SK-N-SH (cell line): ENCODE measurements around the gene ZNF202. TPM values are rescaled to one million over a fixed set of nuclear protein-coding genes. Genes with fewer than 3 reads are reported as not detected.

Source experiments
- CTCF ChIA-PET: fragments of 300-600, 350-600 bp; formaldehyde crosslinking; extraction: SDS; loops from one replicate; lab custom pipeline; 2021; lab: Yijun Ruan, JAX
- POLR2A ChIA-PET: fragments of 350-600 bp; sonication (Branson Sonifier 250); formaldehyde crosslinking; extraction: SDS; loops from one replicate; lab custom pipeline; 2020; ENCODE audit warnings: antibody characterized with exemption, inconsistent platforms; lab: Yijun Ruan, JAX
- DNase-seq: peaks from one replicate; pipeline ENCODE4 v3.0.0; 2012
- H2AFZ ChIP-seq: fragments of 200-600 bp; sonication (generic); 2 replicates; pipeline ENCODE4 v1.8.1; 2016; ENCODE audit warnings: antibody characterized with exemption, mild to moderate bottlenecking, low read depth
- H3F3A ChIP-seq: fragments of 200-600 bp; sonication (generic); replicated peaks from 2 replicates; pipeline ENCODE3; 2016; ENCODE audit warnings: antibody characterized with exemption, mild to moderate bottlenecking; ENCODE audit not compliant: insufficient read depth
- H3K27ac ChIP-seq, 2 experiments: fragments of 200-500 bp in 1 of 2; fragments of 200-600 bp in 1 of 2; sonication (Bioruptor generic) in 1 of 2; sonication (generic), shearing (Covaris generic) in 1 of 2; 2 replicates each; pipeline versions ENCODE4 v1.5.1 to v1.6.1; 2014 to 2016; ENCODE audit warnings: low read depth in 2 of 2, inconsistent platforms in 1 of 2, low read length in 1 of 2, mild to moderate bottlenecking in 1 of 2, mixed read lengths in 1 of 2
- H3K27me3 ChIP-seq: fragments of 200-600 bp; sonication (generic), shearing (Covaris generic); 2 replicates; pipeline ENCODE4 v1.6.1; 2016; ENCODE audit warnings: mixed run types; ENCODE audit not compliant: insufficient read depth
- H3K36me3 ChIP-seq, 2 experiments: fragments of 200-500 bp in 1 of 2; fragments of 200-600 bp in 1 of 2; sonication (Bioruptor generic) in 1 of 2; sonication (generic) in 1 of 2; replicated peaks in 1 of 2; 2 replicates each; pipeline versions ENCODE3 to v1.5.1; 2014 to 2016; ENCODE audit warnings: low read length in 1 of 2, mild to moderate bottlenecking in 1 of 2; ENCODE audit not compliant: insufficient read depth in 2 of 2, control insufficient read depth in 1 of 2
- H3K4me1 ChIP-seq, 2 experiments: fragments of 200-500 bp in 1 of 2; fragments of 200-600 bp in 1 of 2; sonication (Bioruptor generic) in 1 of 2; sonication (generic), shearing (Covaris generic) in 1 of 2; 2 replicates each; pipeline versions ENCODE4 v1.5.1 to v1.6.1; 2014 to 2016; ENCODE audit warnings: low read depth in 1 of 2, low read length in 1 of 2, mixed run types in 1 of 2; ENCODE audit not compliant: insufficient read depth in 2 of 2, control insufficient read depth in 1 of 2
- H3K4me2 ChIP-seq: fragments of 200-600 bp; sonication (generic), shearing (Covaris generic); 2 replicates; pipeline ENCODE4 v1.6.1; 2017; ENCODE audit warnings: mixed run types
- H3K4me3 ChIP-seq, 2 experiments: fragments of 200-500 bp in 1 of 2; fragments of 200-600 bp in 1 of 2; sonication (Bioruptor generic) in 1 of 2; sonication (generic), shearing (Covaris generic) in 1 of 2; 2 replicates each; pipeline versions ENCODE4 v1.5.1 to v1.8.1; 2014 to 2016; ENCODE audit warnings: low read depth in 2 of 2, inconsistent platforms in 1 of 2, low read length in 1 of 2, mild to moderate bottlenecking in 1 of 2, mixed read lengths in 1 of 2, moderate library complexity in 1 of 2
- H3K79me2 ChIP-seq: fragments of 200-600 bp; sonication (generic); 2 replicates; pipeline ENCODE4 v1.8.1; 2017; ENCODE audit warnings: mild to moderate bottlenecking; ENCODE audit not compliant: insufficient read depth
- H3K9ac ChIP-seq: fragments of 200-600 bp; sonication (generic); 2 replicates; pipeline ENCODE4 v1.6.1; 2017; ENCODE audit warnings: mixed run types
- H3K9me2 ChIP-seq: fragments of 200-600 bp; sonication (generic); 2 replicates; pipeline ENCODE4 v1.6.1; 2017; ENCODE audit warnings: mixed run types
- H3K9me3 ChIP-seq: fragments of 200-600 bp; sonication (generic); 2 replicates; pipeline ENCODE4 v1.6.1; 2017; ENCODE audit warnings: mixed run types, mild to moderate bottlenecking, moderate library complexity
- H4K20me1 ChIP-seq: fragments of 200-600 bp; sonication (generic); 2 replicates; pipeline ENCODE4 v1.6.1; 2017; ENCODE audit warnings: mild to moderate bottlenecking, mixed run types; ENCODE audit not compliant: insufficient read depth
- CHD2 ChIP-seq: fragments of 150-350 bp; IDR thresholded peaks from 2 replicates; pipeline ENCODE4 v1.6.1; 2018; ENCODE audit warnings: low read length; ENCODE audit not compliant: partially characterized antibody
- CTCF ChIP-seq: fragments of 200-600 bp; sonication (generic); IDR thresholded peaks from 2 replicates; pipeline ENCODE4 v1.6.1; 2017; ENCODE audit warnings: antibody characterized with exemption, mild to moderate bottlenecking, moderate library complexity
- EP300 ChIP-seq, 2 experiments: IDR thresholded peaks; 2 replicates each; pipeline versions ENCODE4 v1.4.0 to v1.6.1; 2012; ENCODE audit warnings: borderline replicate concordance in 1 of 2, low read depth in 1 of 2, low read length in 1 of 2
- EZH2phosphoT487 ChIP-seq: fragments of 200-600 bp; sonication (generic); IDR thresholded peaks from 2 replicates; pipeline ENCODE4 v1.6.1; 2017; ENCODE audit warnings: low read depth, mixed run types, mild to moderate bottlenecking, antibody characterized with exemption, moderate library complexity, borderline replicate concordance
- FOSL2 ChIP-seq: IDR thresholded peaks from 2 replicates; pipeline ENCODE4 v1.4.0; 2012; ENCODE audit warnings: low read depth, mild to moderate bottlenecking, moderate library complexity, borderline replicate concordance
- GATA2 ChIP-seq: sonication (generic); formaldehyde crosslinking; IDR thresholded peaks from 2 replicates; pipeline ENCODE4 v1.5.0; 2020; ENCODE audit warnings: mild to moderate bottlenecking, missing genetic modification reagents
- IRF3 ChIP-seq: fragments of 150-350 bp; IDR thresholded peaks from 2 replicates; pipeline ENCODE4 v1.6.1; 2016; ENCODE audit warnings: mild to moderate bottlenecking, low read depth, low read length
- JUND ChIP-seq: IDR thresholded peaks from 2 replicates; pipeline ENCODE4 v1.4.0; 2012
- MAX ChIP-seq: IDR thresholded peaks from 2 replicates; pipeline ENCODE4 v1.4.0; 2012; ENCODE audit warnings: low read depth
- MEF2A ChIP-seq: IDR thresholded peaks from 2 replicates; pipeline ENCODE4 v1.4.0; 2012; ENCODE audit warnings: low read depth, borderline replicate concordance
- MXI1 ChIP-seq: IDR thresholded peaks from 2 replicates; pipeline ENCODE4 v1.6.1; 2012; ENCODE audit warnings: mild to moderate bottlenecking, low read depth, low read length, improper control_type of control experiment
- NFIC ChIP-seq: IDR thresholded peaks from 2 replicates; pipeline ENCODE4 v1.4.0; 2012; ENCODE audit warnings: borderline replicate concordance
- REST ChIP-seq: IDR thresholded peaks from 2 replicates; pipeline ENCODE4 v1.6.1; 2012; ENCODE audit warnings: mild to moderate bottlenecking, low read depth, low read length, moderate library complexity
- RFX5 ChIP-seq: IDR thresholded peaks from 2 replicates; pipeline ENCODE4 v1.6.1; 2012; ENCODE audit warnings: mild to moderate bottlenecking, improper control_type of control experiment, low read length
- SIN3A ChIP-seq: IDR thresholded peaks from 2 replicates; pipeline ENCODE4 v1.6.1; 2012; ENCODE audit warnings: low read depth, mild to moderate bottlenecking, low read length, moderate library complexity, borderline replicate concordance
- SMC3 ChIP-seq: IDR thresholded peaks from 2 replicates; pipeline ENCODE4 v1.6.1; 2012; ENCODE audit warnings: low read depth, low read length, improper control_type of control experiment
- TCF12 ChIP-seq: IDR thresholded peaks from 2 replicates; pipeline ENCODE4 v1.4.0; 2012
- TEAD4 ChIP-seq: IDR thresholded peaks from 2 replicates; pipeline ENCODE4 v1.4.0; 2012; ENCODE audit warnings: mild to moderate bottlenecking, borderline replicate concordance; ENCODE audit not compliant: insufficient read depth
- USF1 ChIP-seq: IDR thresholded peaks from 2 replicates; pipeline ENCODE4 v1.4.0; 2012; ENCODE audit warnings: low read depth, borderline replicate concordance
- ZBTB33 ChIP-seq: IDR thresholded peaks from 2 replicates; pipeline ENCODE4 v1.4.0; 2012; ENCODE audit warnings: low read depth, borderline replicate concordance
- WGBS: methylation state at CpG from one replicate; pipeline ENCODE4 v1.1.6; 2017; ENCODE audit warnings: low lambda C conversion rate; 5-methylcytosine and 5-hydroxymethylcytosine counted together
- polyA plus RNA-seq, 3 experiments: library from polyadenylated mRNA; depleted of rRNA; stranded (reverse); fragments of >200 nt; gene quantifications; 2 replicates each; pipeline ENCODE4 v1.2.3, GENCODE V29; 2012

ZNF202 gene
- polyA plus RNA-seq, 1 of the 3 experiments (the other 2 are of a cell fraction), result 11.3 TPM

GRCh38 chr11:123741159-123742030 is at the start of gene ZNF202 (continued):
- TF ChIP-seq EP300 (IDR thresholded peaks at IDR 0.05; ENCODE audit: borderline replicate concordance in 1 of 2, low read depth in 1 of 2, low read length in 1 of 2) (peak; percentile 4 to 17; a peak in 1 of 4 replicates), RFX5 (no peak), SMC3 (no peak), IRF3 (no peak), USF1 (peak; percentile 92), SIN3A (peak; percentile 89; the same call in 1 of the 2 replicates), MEF2A (no peak), NFIC (no peak), TEAD4 (no peak), JUND (no peak; the same call in 1 of the 2 replicates), CHD2 (peak; percentile 70), FOSL2 (no peak)

GRCh38 chr11:123783536-123783935 is 42.1 kb upstream of the ZNF202 start:
- no peaks in the 10 kb centered on the region for H3K9me3 ChIP-seq
- no peak for DNase-seq
- TF ChIP-seq GATA2 (CRISPR knock-in tag) (no peak), SMC3 (no peak), CHD2 (no peak), MAX (no peak), CTCF (no peak), MXI1 (no peak), RFX5 (no peak), SIN3A (no peak), EZH2phosphoT487 (no peak), TCF12 (no peak), EP300 (IDR thresholded peaks at IDR 0.05; ENCODE audit: borderline replicate concordance in 1 of 2, low read depth in 1 of 2, low read length in 1 of 2) (no peak), REST (no peak), ZBTB33 (no peak)
- no peaks in the 10 kb centered on the region for H4K20me1 ChIP-seq
- H3K9me2 ChIP-seq, result no peaks in the 10 kb centered on the region
- no peak overlapping the region for H3K27ac ChIP-seq
- ChIA-PET CTCF (no interaction called here), POLR2A (interaction anchor here (0.6 kb wide), 1 partner anchor 60 kb away, joined by 3 read pairs; no protein-coding TSS in a partner anchor)
- H3K9ac ChIP-seq, result no peak overlapping the region
- H3F3A ChIP-seq, result no peaks in the 10 kb centered on the region
- H3K4me2 ChIP-seq, result no peak overlapping the region
- WGBS, result 0% methylated on average over 1 of the region's 1 CpG
- no peaks in the 10 kb centered on the region for H3K4me1 ChIP-seq
- no peak overlapping the region for H2AFZ ChIP-seq
- H3K79me2 ChIP-seq, result no peaks in the 10 kb centered on the region
- H3K27me3 ChIP-seq, result no peaks in the 10 kb centered on the region
- H3K36me3 ChIP-seq, result no peaks in the 10 kb centered on the region
- no peak overlapping the region for H3K4me3 ChIP-seq
